HepG2 (cell line): ENCODE data around the gene MAN1A1. TPM values are rescaled to one million over a fixed set of nuclear protein-coding genes. Genes with fewer than 3 reads are reported as not detected.

Experiments
- ATAC-seq: fragments of 200-7000 bp; cut with Tn5 transposase; 3 replicates; pipeline ENCODE4 v1.9.1; 2020; ENCODE audit warnings: mild to moderate bottlenecking, moderate library complexity
- BruUV-seq: library from RNA; stranded (reverse); fragments of 400-500 nt; replicated peaks from 2 replicates; lab custom pipeline; 2021; lab: Mats Ljungman, UMichigan
- CTCF ChIA-PET: fragments of 300-600 bp; formaldehyde crosslinking; extraction: SDS; loops from one replicate; lab custom pipeline; 2021; ENCODE audit warnings: low total read pairs, inconsistent platforms, low intra/inter-chr PET ratio; lab: Yijun Ruan, JAX
- POLR2A ChIA-PET: fragments of 350-600 bp; sonication (Branson Sonifier 250); formaldehyde crosslinking; loops from one replicate; lab custom pipeline; 2020; ENCODE audit warnings: antibody characterized with exemption, inconsistent platforms; lab: Yijun Ruan, JAX
- DNase-seq: peaks from one replicate; pipeline ENCODE4 v3.0.0-alpha.2; 2015; ENCODE audit warnings: low spot score
- FAIRE-seq: peaks from 3 replicates; lab custom pipeline; 2011; peaks lifted over from hg19 to GRCh38; lab: Jason Lieb, UNC
- H2AFZ ChIP-seq: one replicate; pipeline ENCODE4 v1.6.1; 2011; ENCODE audit warnings: low read length, inconsistent platforms
- H3K27ac ChIP-seq: fragments of 300-600 bp; 3 replicates; pipeline ENCODE4 v1.8.0; 2011; ENCODE audit warnings: mixed run types, mild to moderate bottlenecking, mixed read lengths, low read length, inconsistent platforms; ENCODE audit not compliant: insufficient read depth; ENCODE audit errors: extremely low read length
- H3K27me3 ChIP-seq, 2 experiments: fragments of 200-600 bp in 1 of 2; 2 replicates in 1 of 2; 3 replicates in 1 of 2; pipeline versions ENCODE4 v1.6.0 to v1.8.0; 2011; ENCODE audit warnings: low read length in 2 of 2, mild to moderate bottlenecking in 2 of 2, moderate library complexity in 2 of 2, inconsistent platforms in 1 of 2; ENCODE audit not compliant: insufficient read depth in 2 of 2, control insufficient read depth in 1 of 2
- H3K36me3 ChIP-seq, 2 experiments: fragments of 200-600 bp in 1 of 2; replicated peaks in 1 of 2; 2 replicates in 1 of 2; 3 replicates in 1 of 2; pipeline versions ENCODE4 v1.5.1 to v1.8.0; 2011; ENCODE audit warnings: low read length in 2 of 2, inconsistent platforms in 1 of 2; ENCODE audit not compliant: insufficient read depth in 2 of 2, control insufficient read depth in 1 of 2
- H3K4me1 ChIP-seq: 2 replicates; pipeline ENCODE4 v1.5.1; 2012; ENCODE audit warnings: low read length, inconsistent platforms; ENCODE audit not compliant: insufficient read depth
- H3K4me2 ChIP-seq: 2 replicates; pipeline ENCODE4 v1.6.0; 2011; ENCODE audit warnings: low read depth, low read length, inconsistent platforms
- H3K4me3 ChIP-seq, 3 experiments: fragments of 200-600 bp in 1 of 3; sonication (generic), shearing (Covaris generic) in 1 of 3; replicated peaks in 1 of 3; 2 replicates each; pipeline ENCODE4 v1.5.1; 2011 to 2016; ENCODE audit warnings: low read length in 3 of 3, inconsistent platforms in 2 of 3, low read depth in 2 of 3, mild to moderate bottlenecking in 2 of 3, control low read depth in 1 of 3, mixed read lengths in 1 of 3; ENCODE audit not compliant: insufficient read depth in 1 of 3
- H3K79me2 ChIP-seq: one replicate; pipeline ENCODE4 v1.6.1; 2011; ENCODE audit warnings: low read length, inconsistent platforms; ENCODE audit not compliant: insufficient read depth
- H3K9ac ChIP-seq: 2 replicates; pipeline ENCODE4 v1.6.0; 2011; ENCODE audit warnings: mild to moderate bottlenecking, low read depth, low read length, inconsistent platforms; ENCODE audit not compliant: insufficient read depth
- H3K9me3 ChIP-seq: 2 replicates; pipeline ENCODE4 v1.5.1; 2012; ENCODE audit warnings: mild to moderate bottlenecking, low read length
- H4K20me1 ChIP-seq: 2 replicates; pipeline ENCODE4 v1.6.0; 2011; ENCODE audit warnings: inconsistent platforms, mild to moderate bottlenecking, low read length, moderate library complexity; ENCODE audit not compliant: insufficient read depth
- ARNTL ChIP-seq: sonication (generic); formaldehyde crosslinking; IDR thresholded peaks from 2 replicates; pipeline ENCODE4 v1.4.0; 2020; ENCODE audit warnings: mild to moderate bottlenecking, missing genetic modification reagents
- FOSL1 ChIP-seq: sonication (generic); formaldehyde crosslinking; IDR thresholded peaks from 2 replicates; pipeline ENCODE4 v1.9.0; 2021; ENCODE audit warnings: missing genetic modification reagents, borderline replicate concordance
- ZBTB40 ChIP-seq, 2 experiments: fragments of 450-650 bp in 1 of 2; sonication (generic) in 1 of 2; formaldehyde crosslinking in 1 of 2; IDR thresholded peaks; 2 replicates each; pipeline versions ENCODE4 v1.6.1 to v1.8.0; 2016 to 2022; ENCODE audit warnings: antibody characterized with exemption in 1 of 2, mild to moderate bottlenecking in 1 of 2, missing genetic modification reagents in 1 of 2
- ZNF280D ChIP-seq: sonication (generic); formaldehyde crosslinking; IDR thresholded peaks from 2 replicates; pipeline ENCODE4 v1.5.1; 2020; ENCODE audit warnings: mild to moderate bottlenecking, missing genetic modification reagents
- ZNF501 ChIP-seq: sonication (generic); formaldehyde crosslinking; IDR thresholded peaks from 2 replicates; pipeline ENCODE4 v1.5.1; 2020; ENCODE audit warnings: mild to moderate bottlenecking, moderate library complexity, missing genetic modification reagents
- ZNF7 ChIP-seq: IDR thresholded peaks from 2 replicates; pipeline ENCODE4 v1.6.1; 2016; ENCODE audit warnings: missing biosample characterization, missing genetic modification reagents
- ZSCAN21 ChIP-seq: sonication (generic); formaldehyde crosslinking; IDR thresholded peaks from 2 replicates; pipeline ENCODE4 v1.8.0; 2022; ENCODE audit warnings: mild to moderate bottlenecking, missing genetic modification reagents, moderate library complexity, borderline replicate concordance
- in situ Hi-C: cut with HindIII; loops from 2 replicates; pipeline ENCODE4 v1.10.0; 2017; ENCODE audit warnings: low pct_unique_long_range_greater_than_20kb; ENCODE audit not compliant: extremely low pct_ligation_motif_present
- intact Hi-C: fragments of 100-400 bp; cut with micrococcal nuclease; formaldehyde crosslinking; loops from one replicate; pipeline ENCODE4 v1.10.0; 2022; ENCODE audit not compliant: unreplicated experiment
- polyA plus RNA-seq, 8 experiments: library from polyadenylated mRNA; depleted of rRNA in 3 of 8; stranded (reverse) in 7 of 8; unstranded in 1 of 8; fragments of >200 nt; fragmentation: Illumina TruSeq in 4 of 8; extraction: Trizol in 4 of 8; gene quantifications; 2 replicates each; pipeline versions ENCODE4 v1.2.1 to v1.2.3, GENCODE V29; 2011 to 2016; ENCODE audit warnings: low read depth in 4 of 8, missing spikeins in 1 of 8, mixed read lengths in 1 of 8; ENCODE audit not compliant: insufficient read depth in 1 of 8
- total RNA-seq, 5 experiments: library from RNA; depleted of rRNA; stranded (reverse); fragments of >200 nt; fragmentation: Illumina TruSeq; extraction: Trizol; gene quantifications; 2 replicates each; pipeline ENCODE4 v1.2.3, GENCODE V29; 2016; ENCODE audit warnings: low read depth in 1 of 5
- TF ChIP-seq, protein P1 (sequence below): sonication (generic); formaldehyde crosslinking; IDR thresholded peaks from 2 replicates; pipeline ENCODE4 v1.5.0; 2020; ENCODE audit warnings: mild to moderate bottlenecking, missing genetic modification reagents
- TF ChIP-seq, protein P2 (sequence below): sonication (generic); formaldehyde crosslinking; IDR thresholded peaks from 2 replicates; pipeline ENCODE4 v1.4.0; 2020; ENCODE audit warnings: mild to moderate bottlenecking, missing genetic modification reagents

MAN1A1 gene
- total and polyA plus RNA-seq, 2 of the 13 experiments (the other 11 are each of a cell fraction or from before 2014, with no cell fraction given), result 156 to 236 TPM

DNA sequence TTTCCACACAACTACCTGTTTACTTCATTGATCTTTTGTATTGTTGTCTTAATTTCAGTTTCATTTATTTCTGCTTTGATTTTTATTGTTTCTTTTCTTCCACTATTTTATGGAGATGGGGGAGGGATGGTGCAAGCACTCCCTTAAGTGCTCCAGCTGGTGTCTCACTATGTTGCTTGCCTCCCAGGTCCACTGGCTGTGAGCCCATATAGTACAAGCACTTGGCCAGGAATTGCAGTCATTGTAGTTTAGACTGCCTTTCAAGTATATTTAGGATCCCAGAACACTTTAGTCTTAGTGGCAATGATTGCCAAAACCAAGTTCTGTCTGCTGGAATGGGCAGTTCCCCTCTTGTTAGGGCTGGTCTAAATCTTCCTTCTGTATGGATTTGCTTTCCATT, 34.9 kb upstream of the MAN1A1 start:
- no peak overlapping the region for H3K9ac ChIP-seq
- POLR2A ChIA-PET, result no interaction called here
- no peak for ATAC-seq
- H3K4me2 ChIP-seq, result no peak overlapping the region
- H3K36me3 ChIP-seq, result no peaks in the 10 kb centered on the region
- FAIRE-seq, result no peak
- H3K4me3 ChIP-seq, result no peak overlapping the region
- BruUV-seq, result no TSS peak
- DNase-seq, result no peak
- H3K27me3 ChIP-seq, result no peaks in the 10 kb centered on the region
- intact Hi-C loops, result no loop called here
- no peaks in the 10 kb centered on the region for H3K9me3 ChIP-seq
- H4K20me1 ChIP-seq, result no peaks in the 10 kb centered on the region
- H3K27ac ChIP-seq, result no peak overlapping the region
- H3K4me1 ChIP-seq, result no peaks in the 10 kb centered on the region
- in situ Hi-C loops, result no loop called here
- H3K79me2 ChIP-seq, result no peaks in the 10 kb centered on the region
- CTCF ChIA-PET, result no interaction called here
- H2AFZ ChIP-seq, result no peak overlapping the region
- TF ChIP-seq ZSCAN21 (CRISPR knock-in tag) (no peak), FOSL1 (no peak), ZNF7 (CRISPR knock-in tag) (no peak), ZNF501 (no peak), ZNF280D (CRISPR knock-in tag) (no peak), ZBTB40 (IDR thresholded peaks at IDR 0.05) (no peak), ZBTB40 (CRISPR knock-in tag; IDR thresholded peaks at IDR 0.05) (no peak), ARNTL (no peak)
- TF ChIP-seq, protein P1, sequence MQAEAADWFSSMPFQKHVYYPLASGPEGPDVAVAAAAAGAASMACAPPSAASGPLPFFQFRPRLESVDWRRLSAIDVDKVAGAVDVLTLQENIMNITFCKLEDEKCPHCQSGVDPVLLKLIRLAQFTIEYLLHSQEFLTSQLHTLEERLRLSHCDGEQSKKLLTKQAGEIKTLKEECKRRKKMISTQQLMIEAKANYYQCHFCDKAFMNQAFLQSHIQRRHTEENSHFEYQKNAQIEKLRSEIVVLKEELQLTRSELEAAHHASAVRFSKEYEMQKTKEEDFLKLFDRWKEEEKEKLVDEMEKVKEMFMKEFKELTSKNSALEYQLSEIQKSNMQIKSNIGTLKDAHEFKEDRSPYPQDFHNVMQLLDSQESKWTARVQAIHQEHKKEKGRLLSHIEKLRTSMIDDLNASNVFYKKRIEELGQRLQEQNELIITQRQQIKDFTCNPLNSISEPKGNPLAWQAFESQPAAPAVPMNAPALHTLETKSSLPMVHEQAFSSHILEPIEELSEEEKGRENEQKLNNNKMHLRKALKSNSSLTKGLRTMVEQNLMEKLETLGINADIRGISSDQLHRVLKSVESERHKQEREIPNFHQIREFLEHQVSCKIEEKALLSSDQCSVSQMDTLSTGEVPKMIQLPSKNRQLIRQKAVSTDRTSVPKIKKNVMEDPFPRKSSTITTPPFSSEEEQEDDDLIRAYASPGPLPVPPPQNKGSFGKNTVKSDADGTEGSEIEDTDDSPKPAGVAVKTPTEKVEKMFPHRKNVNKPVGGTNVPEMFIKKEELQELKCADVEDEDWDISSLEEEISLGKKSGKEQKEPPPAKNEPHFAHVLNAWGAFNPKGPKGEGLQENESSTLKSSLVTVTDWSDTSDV, result no peak
- TF ChIP-seq, protein P2, sequence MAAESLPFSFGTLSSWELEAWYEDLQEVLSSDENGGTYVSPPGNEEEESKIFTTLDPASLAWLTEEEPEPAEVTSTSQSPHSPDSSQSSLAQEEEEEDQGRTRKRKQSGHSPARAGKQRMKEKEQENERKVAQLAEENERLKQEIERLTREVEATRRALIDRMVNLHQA (CRISPR knock-in tag), result no peak
